A172 (cell line): ENCODE results near the gene COL17A1. TPM values are rescaled to one million over a fixed set of nuclear protein-coding genes. Genes with fewer than 3 reads are reported as not detected.

Source experiments
- DNase-seq: peaks from one replicate; pipeline ENCODE4 v3.0.0-alpha.2; 2015; ENCODE audit warnings: low spot score
- total RNA-seq: library from RNA; depleted of rRNA; stranded (reverse); fragments of >200 nt; shearing (Covaris generic); gene quantifications from 2 replicates; pipeline ENCODE4 v1.2.3, GENCODE V29; 2014

COL17A1 gene
- total RNA-seq, 1 experiment from 2014 or later, result 2.4 TPM

GRCh38 chr10:104033966-104034365, 51.7 kb downstream of the COL17A1 start:
- DNase-seq, result no peak

GRCh38 chr10:104033401-104033930, 52.2 kb downstream of the COL17A1 start:
- no peak for DNase-seq

- DNase-seq, result no peak
Observed at GRCh38 chr10:104032144-104032775, 53.4 kb downstream of the COL17A1 start.

GRCh38 chr10:104031631-104032030, 54.0 kb downstream of the COL17A1 start:
- no peak for DNase-seq

- no peak for DNase-seq
Observed at GRCh38 chr10:104029521-104029860, 56.2 kb downstream of the COL17A1 start.

GRCh38 chr10:104028823-104029520, 56.7 kb downstream of the COL17A1 start:
- DNase-seq, result no peak

GRCh38 chr10:104028146-104028545, 57.5 kb downstream of the COL17A1 start:
- peak; percentile 13 for DNase-seq

- DNase-seq, result no peak
Observed at GRCh38 chr10:104026762-104027161, 58.9 kb downstream of the COL17A1 start.

GRCh38 chr10:104025524-104025923, 60.2 kb downstream of the COL17A1 start:
- DNase-seq, result no peak

- DNase-seq, result no peak
Observed at GRCh38 chr10:104022026-104022425, 63.7 kb downstream of the COL17A1 start.

- no peak for DNase-seq
Observed at GRCh38 chr10:104021246-104021645, 64.4 kb downstream of the COL17A1 start.

- no peak for DNase-seq
Observed at GRCh38 chr10:104020020-104020419, 65.7 kb downstream of the COL17A1 start.

- no peak for DNase-seq
Observed at GRCh38 chr10:104018471-104018870, 67.2 kb downstream of the COL17A1 start.

- DNase-seq, result no peak
Observed at GRCh38 chr10:104016661-104017060, 69.0 kb downstream of the COL17A1 start.

GRCh38 chr10:104014176-104014575, 71.5 kb downstream of the COL17A1 start:
- DNase-seq, result no peak

- DNase-seq, result no peak
Observed at GRCh38 chr10:104013489-104013888, 72.2 kb downstream of the COL17A1 start.

GRCh38 chr10:104011904-104012303, 73.8 kb downstream of the COL17A1 start:
- no peak for DNase-seq

- no peak for DNase-seq
Observed at GRCh38 chr10:104005172-104005863, 80.4 kb downstream of the COL17A1 start.

- DNase-seq, result no peak
Observed at GRCh38 chr10:104002911-104003310, 82.8 kb downstream of the COL17A1 start.

- no peak for DNase-seq
Observed at GRCh38 chr10:103998805-103999204, 86.9 kb downstream of the COL17A1 start.

GRCh38 chr10:103995134-103995533, 90.5 kb downstream of the COL17A1 start:
- no peak for DNase-seq

GRCh38 chr10:103991393-103992128, 94.1 kb downstream of the COL17A1 start:
- no peak for DNase-seq
